Measurements from ENCODE around the gene MPP2. TPM values are rescaled to one million over a fixed set of nuclear protein-coding genes. Genes with fewer than 3 reads are reported as not detected.

Gene MPP2
- total and polyA plus RNA-seq, 2 experiments from 2014 or later = 1.3 to 1.4 TPM

- H2AFZ ChIP-seq = no peak overlapping the region
- WGBS (ENCODE audit: low lambda C conversion rate, missing lambda C conversion rate) = 78% methylated on average over 3 of the region's 3 CpGs
- peaks cover 4% of the 10 kb centered on the region for H3K27me3 ChIP-seq
- no peak for DNase-seq (ENCODE audit: low spot score)
- no peaks in the 10 kb centered on the region for H4K20me1 ChIP-seq (ENCODE audit: insufficient read depth, poor library complexity, severe bottlenecking)
- no peaks in the 10 kb centered on the region for H3K79me2 ChIP-seq
- H3K4me3 ChIP-seq = no peak overlapping the region
- no peaks in the 10 kb centered on the region for H3K9me3 ChIP-seq (ENCODE audit: low read depth)
- H3K4me1 ChIP-seq (ENCODE audit: insufficient read depth) = no peaks in the 10 kb centered on the region
- no peak for TF ChIP-seq EZH2 (IDR thresholded peaks at IDR 0.05; ENCODE audit: borderline replicate concordance)
- no peak for TF ChIP-seq CTCF (IDR thresholded peaks at IDR 0.05; ENCODE audit: poor library complexity)
- no peak for TF ChIP-seq EZH2phosphoT487 (IDR thresholded peaks at IDR 0.05; ENCODE audit: low read depth, severe bottlenecking, unreplicated experiment)
- H3K9me2 ChIP-seq (replicated peaks; ENCODE audit: insufficient read depth) = no peaks in the 10 kb centered on the region
- no peak overlapping the region for H3K4me2 ChIP-seq
- H3K27ac ChIP-seq = no peak overlapping the region
- H3K36me3 ChIP-seq (replicated peaks; ENCODE audit: insufficient read depth, low read depth) = no peaks in the 10 kb centered on the region
Measured at GRCh38 chr17:43856141-43856540, 51.2 kb downstream of the MPP2 start.

GRCh38 chr17:43855061-43855460 is 52.3 kb downstream of the MPP2 start:
- Histone ChIP-seq H3K9me3 (ENCODE audit: low read depth) (no peaks in the 10 kb centered on the region), H3K9me2 (replicated peaks; ENCODE audit: insufficient read depth) (no peaks in the 10 kb centered on the region), H3K4me3 (no peak overlapping the region), H2AFZ (no peak overlapping the region), H4K20me1 (ENCODE audit: insufficient read depth, poor library complexity, severe bottlenecking) (no peaks in the 10 kb centered on the region), H3K27me3 (peaks cover 4% of the 10 kb centered on the region), H3K79me2 (no peaks in the 10 kb centered on the region), H3K36me3 (replicated peaks; ENCODE audit: insufficient read depth, low read depth) (no peaks in the 10 kb centered on the region), H3K4me1 (ENCODE audit: insufficient read depth) (no peaks in the 10 kb centered on the region), H3K4me2 (no peak overlapping the region), H3K27ac (no peak overlapping the region)
- 87% methylated on average over 9 of the region's 9 CpGs for WGBS (ENCODE audit: low lambda C conversion rate, missing lambda C conversion rate)
- TF ChIP-seq CTCF (IDR thresholded peaks at IDR 0.05; ENCODE audit: poor library complexity) = no peak
- no peak for TF ChIP-seq EZH2phosphoT487 (IDR thresholded peaks at IDR 0.05; ENCODE audit: low read depth, severe bottlenecking, unreplicated experiment)
- TF ChIP-seq EZH2 (IDR thresholded peaks at IDR 0.05; ENCODE audit: borderline replicate concordance) = no peak
- no peak for DNase-seq (ENCODE audit: low spot score)

- Histone ChIP-seq H3K4me2 (no peak overlapping the region), H3K27me3 (peaks cover 4% of the 10 kb centered on the region), H3K36me3 (replicated peaks; ENCODE audit: insufficient read depth, low read depth) (no peaks in the 10 kb centered on the region), H3K4me3 (no peak overlapping the region), H3K79me2 (no peaks in the 10 kb centered on the region), H4K20me1 (ENCODE audit: insufficient read depth, poor library complexity, severe bottlenecking) (no peaks in the 10 kb centered on the region), H3K27ac (no peak overlapping the region), H3K9me2 (replicated peaks; ENCODE audit: insufficient read depth) (no peaks in the 10 kb centered on the region), H3K4me1 (ENCODE audit: insufficient read depth) (no peaks in the 10 kb centered on the region), H2AFZ (no peak overlapping the region), H3K9me3 (ENCODE audit: low read depth) (no peaks in the 10 kb centered on the region)
- no peak for DNase-seq (ENCODE audit: low spot score)
- 77% methylated on average over 8 of the region's 8 CpGs for WGBS (ENCODE audit: low lambda C conversion rate, missing lambda C conversion rate)
- TF ChIP-seq CTCF (IDR thresholded peaks at IDR 0.05; ENCODE audit: poor library complexity) (no peak), EZH2 (IDR thresholded peaks at IDR 0.05; ENCODE audit: borderline replicate concordance) (no peak), EZH2phosphoT487 (IDR thresholded peaks at IDR 0.05; ENCODE audit: low read depth, severe bottlenecking, unreplicated experiment) (no peak)
Measured at GRCh38 chr17:43854498-43854897, 52.8 kb downstream of the MPP2 start.

- no peaks in the 10 kb centered on the region for H3K4me1 ChIP-seq (ENCODE audit: insufficient read depth)
- no peak overlapping the region for H3K4me3 ChIP-seq
- WGBS (ENCODE audit: low lambda C conversion rate, missing lambda C conversion rate) = 89% methylated on average over 7 of the region's 7 CpGs
- H3K36me3 ChIP-seq (replicated peaks; ENCODE audit: insufficient read depth, low read depth) = no peaks in the 10 kb centered on the region
- no peak overlapping the region for H3K27ac ChIP-seq
- no peaks in the 10 kb centered on the region for H3K79me2 ChIP-seq
- H3K9me2 ChIP-seq (replicated peaks; ENCODE audit: insufficient read depth) = no peaks in the 10 kb centered on the region
- TF ChIP-seq EZH2 (IDR thresholded peaks at IDR 0.05; ENCODE audit: borderline replicate concordance) (no peak), CTCF (IDR thresholded peaks at IDR 0.05; ENCODE audit: poor library complexity) (no peak), EZH2phosphoT487 (IDR thresholded peaks at IDR 0.05; ENCODE audit: low read depth, severe bottlenecking, unreplicated experiment) (no peak)
- no peaks in the 10 kb centered on the region for H3K9me3 ChIP-seq (ENCODE audit: low read depth)
- H3K4me2 ChIP-seq = no peak overlapping the region
- no peak overlapping the region for H2AFZ ChIP-seq
- H3K27me3 ChIP-seq = peaks cover 4% of the 10 kb centered on the region
- no peaks in the 10 kb centered on the region for H4K20me1 ChIP-seq (ENCODE audit: insufficient read depth, poor library complexity, severe bottlenecking)
- DNase-seq (ENCODE audit: low spot score) = no peak
Measured at GRCh38 chr17:43853546-43853945, 53.8 kb downstream of the MPP2 start.

Data from hepatocyte (in vitro differentiated cells).